ENCODE measurements around the gene TNNT1.

DNA sequence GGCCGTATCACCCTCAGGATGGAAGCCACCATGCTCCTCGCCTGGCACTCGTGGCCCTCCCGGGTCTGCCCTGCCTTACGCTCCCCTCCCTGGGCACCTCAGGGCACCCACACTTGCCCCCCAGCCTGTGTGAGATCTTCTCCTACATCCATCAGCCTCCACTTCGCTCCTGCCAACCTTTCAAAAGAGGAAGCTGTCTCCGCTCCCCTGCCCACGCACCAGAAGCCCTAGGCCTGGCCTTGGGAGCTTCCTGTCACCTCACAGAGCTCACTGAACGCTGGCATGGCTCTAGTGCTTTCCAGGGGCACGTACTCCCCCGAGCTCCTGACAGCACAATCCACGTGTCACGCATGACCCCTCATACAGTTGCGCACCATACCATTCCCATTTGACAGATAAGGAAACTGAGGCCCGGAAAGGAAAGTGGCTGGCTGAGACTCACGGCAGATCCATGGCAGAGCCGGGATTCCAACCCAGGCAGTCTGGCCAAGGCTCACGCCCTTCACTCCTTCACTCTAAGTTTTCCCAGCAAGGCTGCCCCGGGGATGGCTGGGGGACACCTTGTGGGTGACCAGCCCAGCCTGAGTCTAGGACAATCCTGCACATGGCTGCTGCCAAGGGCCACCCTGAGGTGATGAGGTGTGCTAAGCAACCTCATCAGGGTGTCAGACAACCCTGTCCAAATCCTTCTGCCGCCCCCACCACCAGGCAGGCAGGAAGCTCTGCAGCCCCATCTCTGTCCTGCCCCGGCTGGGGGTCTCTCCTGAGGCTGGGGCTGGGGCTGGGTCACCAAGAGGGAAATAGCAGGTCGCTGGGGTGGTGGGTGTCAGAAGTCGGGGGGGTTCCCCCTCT, 50.9 kb downstream of the TNNT1 start:
- TF ChIP-seq EZH2 (IDR thresholded peaks at IDR 0.05; ENCODE audit: borderline replicate concordance, low read length): no peak
- TF ChIP-seq, protein P1, sequence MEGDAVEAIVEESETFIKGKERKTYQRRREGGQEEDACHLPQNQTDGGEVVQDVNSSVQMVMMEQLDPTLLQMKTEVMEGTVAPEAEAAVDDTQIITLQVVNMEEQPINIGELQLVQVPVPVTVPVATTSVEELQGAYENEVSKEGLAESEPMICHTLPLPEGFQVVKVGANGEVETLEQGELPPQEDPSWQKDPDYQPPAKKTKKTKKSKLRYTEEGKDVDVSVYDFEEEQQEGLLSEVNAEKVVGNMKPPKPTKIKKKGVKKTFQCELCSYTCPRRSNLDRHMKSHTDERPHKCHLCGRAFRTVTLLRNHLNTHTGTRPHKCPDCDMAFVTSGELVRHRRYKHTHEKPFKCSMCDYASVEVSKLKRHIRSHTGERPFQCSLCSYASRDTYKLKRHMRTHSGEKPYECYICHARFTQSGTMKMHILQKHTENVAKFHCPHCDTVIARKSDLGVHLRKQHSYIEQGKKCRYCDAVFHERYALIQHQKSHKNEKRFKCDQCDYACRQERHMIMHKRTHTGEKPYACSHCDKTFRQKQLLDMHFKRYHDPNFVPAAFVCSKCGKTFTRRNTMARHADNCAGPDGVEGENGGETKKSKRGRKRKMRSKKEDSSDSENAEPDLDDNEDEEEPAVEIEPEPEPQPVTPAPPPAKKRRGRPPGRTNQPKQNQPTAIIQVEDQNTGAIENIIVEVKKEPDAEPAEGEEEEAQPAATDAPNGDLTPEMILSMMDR (conservative IDR thresholded peaks at IDR 0.05 in 1 of 2, IDR thresholded peaks at IDR 0.05 in 1 of 2; ENCODE audit: extremely low read depth in 1 of 2, insufficient read depth in 1 of 2, low read depth in 1 of 2, low read length in 2 of 2): no peak

Measured in mammary epithelial cell (primary cell).